ENCODE measurements around the gene VIPAS39. TPM values are rescaled to one million over a fixed set of nuclear protein-coding genes. Genes with fewer than 3 reads are reported as not detected.

Gene VIPAS39
- total RNA-seq = 27.8 and 31.0 TPM in 2 replicates

GRCh38 chr14:77457522-77458248, at the start of gene VIPAS39, which contains the start of gene AHSA1:
VIPAS39 (minus strand) TSS chr14:77457601; CDS start chr14:77454102, 3,499 bp downstream.
AHSA1 (plus strand) TSS chr14:77458093; CDS start chr14:77458190, 97 bp downstream.

GRCh38 chr14:77498120-77498979, 40.9 kb upstream of the VIPAS39 start, which contains the start of gene ISM2:
ISM2 (minus strand) TSS chr14:77498816; CDS start chr14:77498793, 23 bp downstream.

GRCh38 chr14:77423423-77423822, 34.0 kb downstream of the VIPAS39 start, which contains the start of gene NOXRED1:
NOXRED1 (minus strand) TSS chr14:77423523; CDS start chr14:77422889, 634 bp downstream.

GRCh38 chr14:77376771-77377501, 80.5 kb downstream of the VIPAS39 start, which contains the start of the genes SAMD15 and TMED8:
SAMD15 (plus strand) TSS chr14:77377379; CDS start chr14:77377419, 40 bp downstream.
TMED8 (minus strand) TSS chr14:77377094; CDS start chr14:77377053, 41 bp downstream.

Other genes starting within 250 kb of the VIPAS39 start
- not detected in 2 replicates for gene NGB, start 186.4 kb downstream of the VIPAS39 start, total RNA-seq
- gene POMT2, start 136.7 kb downstream of the VIPAS39 start, total RNA-seq = 9.4 and 12.5 TPM in 2 replicates
- gene GSTZ1, start 136.6 kb downstream of the VIPAS39 start, total RNA-seq = 9.3 and 18.1 TPM in 2 replicates
- gene TMED8, start 80.5 kb downstream of the VIPAS39 start, total RNA-seq = 8.6 and 10.2 TPM in 2 replicates
- gene SAMD15, start 80.2 kb downstream of the VIPAS39 start, total RNA-seq = 0.94 and 2.6 TPM in 2 replicates
- gene NOXRED1, start 34.1 kb downstream of the VIPAS39 start, total RNA-seq = 0.09 TPM in 2 replicates
- gene AHSA1, start 492 bp upstream of the VIPAS39 start, total RNA-seq = 139 and 151 TPM in 2 replicates
- gene ISM2, start 41.2 kb upstream of the VIPAS39 start, total RNA-seq = under 0.01 and 0.09 TPM in 2 replicates
- 37.7 and 41.8 TPM in 2 replicates for gene SPTLC2, start 159.0 kb upstream of the VIPAS39 start, total RNA-seq